IMR-90 (cell line): ENCODE data around the gene SOST. TPM values are rescaled to one million over a fixed set of nuclear protein-coding genes. Genes with fewer than 3 reads are reported as not detected.

Source experiments
- ATAC-seq: fragments of 200-7000 bp; cut with Tn5 transposase; 2 replicates; pipeline ENCODE4 v1.9.1; 2020; ENCODE audit warnings: low read depth, mild to moderate bottlenecking, moderate library complexity
- BruUV-seq: library from RNA; stranded (reverse); fragments of 400-500 nt; replicated peaks from 2 replicates; lab custom pipeline; 2021; lab: Mats Ljungman, UMichigan
- CTCF ChIA-PET: fragments of 300-600 bp; formaldehyde crosslinking; extraction: SDS; loops from one replicate; lab custom pipeline; 2021; ENCODE audit warnings: antibody characterized with exemption; lab: Yijun Ruan, JAX
- POLR2A ChIA-PET: fragments of 300-600 bp; sonication (Branson Sonifier 250); formaldehyde crosslinking; loops from one replicate; lab custom pipeline; 2022; ENCODE audit warnings: antibody characterized with exemption; ENCODE audit not compliant: unreplicated experiment; lab: Charles Lee
- DNase-seq: peaks from one replicate; pipeline ENCODE4 v3.0.0; 2013
- H2AFZ ChIP-seq: replicated peaks from 2 replicates; pipeline ENCODE3; 2013; ENCODE audit warnings: low read length, mild to moderate bottlenecking; ENCODE audit not compliant: poor library complexity
- H2AK5ac ChIP-seq: 2 replicates; pipeline ENCODE4 v1.6.1; 2013; ENCODE audit warnings: low read depth, low read length, inconsistent platforms
- H2AK9ac ChIP-seq: replicated peaks from 2 replicates; pipeline ENCODE3; 2013; ENCODE audit warnings: mild to moderate bottlenecking, low read depth, low read length, moderate library complexity; ENCODE audit not compliant: poor library complexity
- H2BK120ac ChIP-seq: 2 replicates; pipeline ENCODE4 v1.6.1; 2013; ENCODE audit warnings: low read depth, low read length, inconsistent platforms
- H2BK15ac ChIP-seq: 3 replicates; pipeline ENCODE4 v1.6.1; 2013; ENCODE audit warnings: low read depth, low read length, inconsistent platforms
- H2BK20ac ChIP-seq: 2 replicates; pipeline ENCODE4 v1.6.1; 2013; ENCODE audit warnings: low read depth, mild to moderate bottlenecking, inconsistent platforms, low read length, moderate library complexity
- H2BK5ac ChIP-seq: 2 replicates; pipeline ENCODE4 v1.6.1; 2013; ENCODE audit warnings: mild to moderate bottlenecking, low read depth, low read length, inconsistent platforms; ENCODE audit not compliant: poor library complexity, severe bottlenecking
- H3K14ac ChIP-seq: replicated peaks from 2 replicates; pipeline ENCODE4 v1.6.1; 2013; ENCODE audit warnings: low read depth, low read length, inconsistent platforms
- H3K18ac ChIP-seq: 2 replicates; pipeline ENCODE4 v1.6.1; 2013; ENCODE audit warnings: low read depth, low read length, control low read depth
- H3K23ac ChIP-seq: 2 replicates; pipeline ENCODE4 v1.6.1; 2013; ENCODE audit warnings: low read depth, low read length, inconsistent platforms
- H3K27ac ChIP-seq: 2 replicates; pipeline ENCODE4 v1.5.1; 2013; ENCODE audit warnings: mild to moderate bottlenecking, control low read depth, low read length; ENCODE audit not compliant: insufficient read depth
- H3K27me3 ChIP-seq: 2 replicates; pipeline ENCODE4 v1.6.1; 2013; ENCODE audit warnings: low read length; ENCODE audit not compliant: control insufficient read depth, insufficient read depth
- H3K36me3 ChIP-seq: 2 replicates; pipeline ENCODE4 v1.6.1; 2013; ENCODE audit warnings: low read length, mixed read lengths; ENCODE audit not compliant: control insufficient read depth, insufficient read depth
- H3K4ac ChIP-seq: 2 replicates; pipeline ENCODE4 v1.6.1; 2013; ENCODE audit warnings: low read depth, low read length, inconsistent platforms
- H3K4me1 ChIP-seq: 2 replicates; pipeline ENCODE4 v1.6.1; 2013; ENCODE audit warnings: low read length, mixed read lengths; ENCODE audit not compliant: control insufficient read depth, insufficient read depth
- H3K4me2 ChIP-seq: 2 replicates; pipeline ENCODE4 v1.6.1; 2013; ENCODE audit warnings: low read depth, mild to moderate bottlenecking, control low read depth, low read length, moderate library complexity
- H3K4me3 ChIP-seq: 2 replicates; pipeline ENCODE4 v1.5.1; 2013; ENCODE audit warnings: low read depth, mild to moderate bottlenecking, control low read depth, low read length, moderate library complexity; ENCODE audit not compliant: insufficient read depth
- H3K56ac ChIP-seq: 2 replicates; pipeline ENCODE4 v1.6.1; 2013; ENCODE audit warnings: low read length, inconsistent platforms; ENCODE audit not compliant: insufficient read depth; ENCODE audit errors: extremely low read depth
- H3K79me1 ChIP-seq, 2 experiments: 2 replicates each; pipeline ENCODE4 v1.6.1; 2013; ENCODE audit warnings: low read length in 2 of 2, inconsistent platforms in 1 of 2, low read depth in 1 of 2
- H3K9ac ChIP-seq: 2 replicates; pipeline ENCODE4 v1.6.1; 2013; ENCODE audit warnings: low read depth, low read length, control low read depth
- H3K9me1 ChIP-seq: 2 replicates; pipeline ENCODE4 v1.6.1; 2013; ENCODE audit warnings: low read length, inconsistent platforms; ENCODE audit not compliant: insufficient read depth
- H3K9me3 ChIP-seq: 2 replicates; pipeline ENCODE4 v1.6.1; 2013; ENCODE audit warnings: low read length; ENCODE audit not compliant: control insufficient read depth, insufficient read depth
- H4K20me1 ChIP-seq: 2 replicates; pipeline ENCODE4 v1.6.1; 2013; ENCODE audit warnings: low read length, inconsistent platforms; ENCODE audit not compliant: insufficient read depth
- H4K5ac ChIP-seq: 2 replicates; pipeline ENCODE4 v1.6.1; 2013; ENCODE audit warnings: mild to moderate bottlenecking, low read depth, low read length, control low read depth
- H4K8ac ChIP-seq, 2 experiments: 2 replicates each; pipeline ENCODE4 v1.6.1; 2013; ENCODE audit warnings: low read depth in 2 of 2, low read length in 2 of 2, control low read depth in 1 of 2, inconsistent platforms in 1 of 2
- H4K91ac ChIP-seq: 2 replicates; pipeline ENCODE4 v1.6.1; 2013; ENCODE audit warnings: low read depth, low read length, inconsistent platforms; ENCODE audit not compliant: insufficient read depth
- CEBPB ChIP-seq: IDR thresholded peaks from 2 replicates; pipeline ENCODE4 v1.6.1; 2012; ENCODE audit warnings: low read depth, low read length, improper control_type of control experiment
- CTCF ChIP-seq: conservative IDR thresholded peaks from 2 replicates; pipeline ENCODE4 v1.5.1; 2012; ENCODE audit warnings: mild to moderate bottlenecking, low read depth, low read length, improper control_type of control experiment
- MAFK ChIP-seq: IDR thresholded peaks from 2 replicates; pipeline ENCODE4 v1.6.1; 2012; ENCODE audit warnings: low read depth, low read length, improper control_type of control experiment
- MXI1 ChIP-seq: IDR thresholded peaks from 2 replicates; pipeline ENCODE4 v1.6.1; 2012; ENCODE audit warnings: low read depth, mild to moderate bottlenecking, low read length, moderate library complexity, borderline replicate concordance
- POLR2A ChIP-seq: IDR thresholded peaks from 2 replicates; pipeline ENCODE4 v1.6.1; 2012; ENCODE audit warnings: mild to moderate bottlenecking, low read depth, low read length
- RAD21 ChIP-seq: IDR thresholded peaks from 2 replicates; pipeline ENCODE4 v1.6.1; 2012; ENCODE audit warnings: low read length, improper control_type of control experiment
- SMC3 ChIP-seq: fragments of 150-350 bp; IDR thresholded peaks from 2 replicates; pipeline ENCODE4 v1.6.1; 2016; ENCODE audit warnings: low read depth, mild to moderate bottlenecking, antibody characterized with exemption, low read length, moderate library complexity
- WGBS, 2 experiments: methylation state at CpG; one replicate each; pipeline versions ENCODE4 v1.1.5 to v1.1.7; 2013; ENCODE audit warnings: missing lambda C conversion rate in 2 of 2; ENCODE audit not compliant: insufficient read length in 1 of 2; ENCODE audit errors: extremely low coverage in 2 of 2; 5-methylcytosine and 5-hydroxymethylcytosine counted together
- dilution Hi-C: fragments of 300-500 bp; cut with HindIII; formaldehyde crosslinking; loops from one replicate; pipeline ENCODE4 v1.14.3; 2018; ENCODE audit warnings: low sequenced_read_pairs; ENCODE audit not compliant: unreplicated experiment
- in situ Hi-C: fragments of 300-500 bp; cut with MboI; formaldehyde crosslinking; loops from 3 replicates; pipeline ENCODE4 v1.14.3; 2019; ENCODE audit warnings: low sequenced_read_pairs, inconsistent platforms, mixed read lengths
- intact Hi-C: fragments of 100-400 bp; cut with micrococcal nuclease; formaldehyde crosslinking; loops from 2 replicates; pipeline ENCODE4 v1.10.0; 2022
- polyA plus RNA-seq, 3 experiments: library from polyadenylated mRNA; depleted of rRNA; stranded (reverse); fragments of >200 nt; gene quantifications; 2 replicates each; pipeline ENCODE4 v1.2.3, GENCODE V29; 2012; ENCODE audit warnings: low replicate concordance in 1 of 3
- total RNA-seq: library from RNA; depleted of rRNA; stranded (reverse); fragments of >200 nt; gene quantifications from 2 replicates; pipeline ENCODE4 v1.2.3, GENCODE V29; 2012
- TF ChIP-seq, protein P1 (sequence below): fragments of 150-350 bp; IDR thresholded peaks from 2 replicates; pipeline ENCODE4 v1.6.1; 2016; ENCODE audit warnings: low read depth, mild to moderate bottlenecking, low read length, moderate library complexity, borderline replicate concordance

Gene SOST
- total and polyA plus RNA-seq, 2 of the 4 experiments (the other 2 are of a cell fraction): not detected

GRCh38 chr17:43760254-43760852 is 1.8 kb upstream of the SOST start:
- Histone ChIP-seq H2BK5ac (no peak overlapping the region), H3K79me1 (no peaks in the 10 kb centered on the region), H2AK9ac (peak overlapping the region; percentile 42), H3K14ac (no peak overlapping the region), H3K36me3 (no peaks in the 10 kb centered on the region), H2AK5ac (peak overlapping the region; percentile 9; the same call in 1 of the 2 replicates), H2BK20ac (peak overlapping the region; percentile 58; the same call in 1 of the 2 replicates), H2BK15ac (no peak overlapping the region), H4K20me1 (no peaks in the 10 kb centered on the region), H3K4me1 (peaks cover 2% of the 10 kb centered on the region; the same call in 1 of the 2 replicates), H3K9me1 (no peaks in the 10 kb centered on the region), H3K9ac (no peak overlapping the region), H3K27me3 (peaks cover 41% of the 10 kb centered on the region), H3K23ac (no peak overlapping the region), H2AFZ (no peak overlapping the region), H4K91ac (no peak overlapping the region), H3K18ac (no peak overlapping the region), H3K4me2 (no peak overlapping the region), H3K4ac (no peak overlapping the region), H3K27ac (no peak overlapping the region), H4K5ac (no peak overlapping the region), H3K56ac (no peak overlapping the region), H2BK120ac (peak overlapping the region; percentile 33), H4K8ac (peak overlapping the region in 1 of 2 experiments; percentile 75; a peak in 2 of 4 replicates), H3K4me3 (no peak overlapping the region), H3K9me3 (no peaks in the 10 kb centered on the region)
- POLR2A ChIA-PET: interaction anchor here (0.5 to 1.2 kb wide), 3 partner anchors 68 to 299 kb away, joined by 3 to 5 read pairs (median 4); no protein-coding TSS in a partner anchor
- TF ChIP-seq MAFK (peak; percentile 20; the same call in 1 of the 2 replicates), SMC3 (peak; percentile 100), RAD21 (peak; percentile 100), POLR2A (peak; percentile 73), CTCF (peak; percentile 100), CEBPB (no peak), MXI1 (no peak)
- TF ChIP-seq, protein P1, sequence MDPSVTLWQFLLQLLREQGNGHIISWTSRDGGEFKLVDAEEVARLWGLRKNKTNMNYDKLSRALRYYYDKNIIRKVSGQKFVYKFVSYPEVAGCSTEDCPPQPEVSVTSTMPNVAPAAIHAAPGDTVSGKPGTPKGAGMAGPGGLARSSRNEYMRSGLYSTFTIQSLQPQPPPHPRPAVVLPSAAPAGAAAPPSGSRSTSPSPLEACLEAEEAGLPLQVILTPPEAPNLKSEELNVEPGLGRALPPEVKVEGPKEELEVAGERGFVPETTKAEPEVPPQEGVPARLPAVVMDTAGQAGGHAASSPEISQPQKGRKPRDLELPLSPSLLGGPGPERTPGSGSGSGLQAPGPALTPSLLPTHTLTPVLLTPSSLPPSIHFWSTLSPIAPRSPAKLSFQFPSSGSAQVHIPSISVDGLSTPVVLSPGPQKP: no peak
- CTCF ChIA-PET: interaction anchor here (0.6 to 4.4 kb wide), 8 partner anchors 11 to 204 kb away, joined by 3 to 62 read pairs (median 4); no protein-coding TSS in a partner anchor
- DNase-seq: peak; percentile 91
- peak; percentile 97 for ATAC-seq
- intact Hi-C loops (loop anchor here (1.0 to 5.0 kb wide), 4 partner anchors 66 to 240 kb away; partner anchors contain the start of gene CD300LG), dilution Hi-C loops (no loop called here), in situ Hi-C loops (no loop called here)
- WGBS, 2 experiments: no CpG with 5 or more reads among the region's 10 CpGs
- BruUV-seq: no TSS peak
